ENCODE results near the gene PLEKHM2.

GRCh38 chr1:15685820-15686219 is 1.7 kb downstream of the PLEKHM2 start:
- TF ChIP-seq, protein P1, sequence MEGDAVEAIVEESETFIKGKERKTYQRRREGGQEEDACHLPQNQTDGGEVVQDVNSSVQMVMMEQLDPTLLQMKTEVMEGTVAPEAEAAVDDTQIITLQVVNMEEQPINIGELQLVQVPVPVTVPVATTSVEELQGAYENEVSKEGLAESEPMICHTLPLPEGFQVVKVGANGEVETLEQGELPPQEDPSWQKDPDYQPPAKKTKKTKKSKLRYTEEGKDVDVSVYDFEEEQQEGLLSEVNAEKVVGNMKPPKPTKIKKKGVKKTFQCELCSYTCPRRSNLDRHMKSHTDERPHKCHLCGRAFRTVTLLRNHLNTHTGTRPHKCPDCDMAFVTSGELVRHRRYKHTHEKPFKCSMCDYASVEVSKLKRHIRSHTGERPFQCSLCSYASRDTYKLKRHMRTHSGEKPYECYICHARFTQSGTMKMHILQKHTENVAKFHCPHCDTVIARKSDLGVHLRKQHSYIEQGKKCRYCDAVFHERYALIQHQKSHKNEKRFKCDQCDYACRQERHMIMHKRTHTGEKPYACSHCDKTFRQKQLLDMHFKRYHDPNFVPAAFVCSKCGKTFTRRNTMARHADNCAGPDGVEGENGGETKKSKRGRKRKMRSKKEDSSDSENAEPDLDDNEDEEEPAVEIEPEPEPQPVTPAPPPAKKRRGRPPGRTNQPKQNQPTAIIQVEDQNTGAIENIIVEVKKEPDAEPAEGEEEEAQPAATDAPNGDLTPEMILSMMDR (conservative IDR thresholded peaks at IDR 0.05; ENCODE audit: low read depth, low read length) = no peak
- no peak for TF ChIP-seq EZH2 (IDR thresholded peaks at IDR 0.05; ENCODE audit: borderline replicate concordance, low read depth, low read length, poor library complexity, severe bottlenecking)

All from A673 (cell line).